ENCODE measurements around the gene ACER3.
A peak's percentile ranks its signal among the peaks of the same experiment; 100 is the strongest.

ACER3 gene

GRCh38 chr11:77065878-77066228, 205.1 kb downstream of the ACER3 start:
- Mint-ChIP-seq H3K27me3 (no peaks in the 10 kb centered on the region), H3K9me3 (ENCODE audit: low read depth) (no peaks in the 10 kb centered on the region), H3K4me3 (peak overlapping the region; percentile 93), H3K4me1 (ENCODE audit: low read depth) (peaks cover 19% of the 10 kb centered on the region), H3K36me3 (peaks cover 2% of the 10 kb centered on the region), H3K27ac (peak overlapping the region; percentile 88)

- H3K4me3 Mint-ChIP-seq, result peak within 1 kb of the TSS; percentile 93
- H3K4me1 Mint-ChIP-seq (ENCODE audit: low read depth), result peaks cover 19% of the 10 kb centered on the region
- peak within 1 kb of the TSS; percentile 88 for H3K27ac Mint-ChIP-seq
- no peaks in the 10 kb centered on the region for H3K9me3 Mint-ChIP-seq (ENCODE audit: low read depth)
- H3K36me3 Mint-ChIP-seq, result peaks cover 2% of the 10 kb centered on the region
- no peaks in the 10 kb centered on the region for H3K27me3 Mint-ChIP-seq
Observed at GRCh38 chr11:77066229-77067042, 205.7 kb downstream of the ACER3 start, which contains the start of gene CAPN5. TSS of gene CAPN5 (plus strand) at chr11:77066971. CDS start at chr11:77084887, 17,916 bp downstream.

GRCh38 chr11:77067861-77068443, 207.2 kb downstream of the ACER3 start:
- H3K4me3 Mint-ChIP-seq, result peak overlapping the region; percentile 82

GRCh38 chr11:77068457-77069335, 208.0 kb downstream of the ACER3 start:
- Mint-ChIP-seq H3K4me3 (peak overlapping the region; percentile 82), H3K27me3 (no peaks in the 10 kb centered on the region), H3K4me1 (ENCODE audit: low read depth) (peaks cover 35% of the 10 kb centered on the region), H3K36me3 (no peaks in the 10 kb centered on the region), H3K9me3 (ENCODE audit: low read depth) (no peaks in the 10 kb centered on the region), H3K27ac (peak overlapping the region; percentile 81)

More at GRCh38 chr11:77067861-77068443, 207.2 kb downstream of the ACER3 start:
- Mint-ChIP-seq H3K27me3 (no peaks in the 10 kb centered on the region), H3K27ac (peak overlapping the region; percentile 81), H3K4me1 (ENCODE audit: low read depth) (peaks cover 31% of the 10 kb centered on the region), H3K9me3 (ENCODE audit: low read depth) (no peaks in the 10 kb centered on the region), H3K36me3 (no peaks in the 10 kb centered on the region)

GRCh38 chr11:77069336-77069968, 208.7 kb downstream of the ACER3 start:
- no peak overlapping the region for H3K27ac Mint-ChIP-seq
- H3K4me1 Mint-ChIP-seq (ENCODE audit: low read depth), result peaks cover 35% of the 10 kb centered on the region
- no peaks in the 10 kb centered on the region for H3K36me3 Mint-ChIP-seq
- H3K27me3 Mint-ChIP-seq, result no peaks in the 10 kb centered on the region
- H3K9me3 Mint-ChIP-seq (ENCODE audit: low read depth), result no peaks in the 10 kb centered on the region
- no peak overlapping the region for H3K4me3 Mint-ChIP-seq

GRCh38 chr11:77069969-77070582, 209.4 kb downstream of the ACER3 start:
- H3K4me1 Mint-ChIP-seq (ENCODE audit: low read depth), result peaks cover 35% of the 10 kb centered on the region

GRCh38 chr11:77071077-77071476, 210.4 kb downstream of the ACER3 start:
- H3K36me3 Mint-ChIP-seq, result no peaks in the 10 kb centered on the region
- H3K9me3 Mint-ChIP-seq (ENCODE audit: low read depth), result no peaks in the 10 kb centered on the region
- H3K27me3 Mint-ChIP-seq, result no peaks in the 10 kb centered on the region
- H3K4me1 Mint-ChIP-seq (ENCODE audit: low read depth), result peaks cover 30% of the 10 kb centered on the region
- H3K27ac Mint-ChIP-seq, result no peak overlapping the region
- H3K4me3 Mint-ChIP-seq, result no peak overlapping the region

More at GRCh38 chr11:77069969-77070582, 209.4 kb downstream of the ACER3 start:
- no peaks in the 10 kb centered on the region for H3K36me3 Mint-ChIP-seq
- H3K4me3 Mint-ChIP-seq, result no peak overlapping the region
- H3K27ac Mint-ChIP-seq, result no peak overlapping the region
- no peaks in the 10 kb centered on the region for H3K9me3 Mint-ChIP-seq (ENCODE audit: low read depth)
- H3K27me3 Mint-ChIP-seq, result no peaks in the 10 kb centered on the region

- Mint-ChIP-seq H3K27ac (peak overlapping the region; percentile 42), H3K36me3 (no peaks in the 10 kb centered on the region), H3K9me3 (ENCODE audit: low read depth) (no peaks in the 10 kb centered on the region), H3K27me3 (no peaks in the 10 kb centered on the region), H3K4me1 (ENCODE audit: low read depth) (peaks cover 29% of the 10 kb centered on the region), H3K4me3 (no peak overlapping the region)
Observed at GRCh38 chr11:77071671-77072605, 211.2 kb downstream of the ACER3 start.

- H3K4me3 Mint-ChIP-seq, result no peak overlapping the region
- H3K4me1 Mint-ChIP-seq (ENCODE audit: low read depth), result peaks cover 24% of the 10 kb centered on the region
- peaks cover under 1% of the 10 kb centered on the region for H3K36me3 Mint-ChIP-seq
- H3K27me3 Mint-ChIP-seq, result no peaks in the 10 kb centered on the region
- H3K27ac Mint-ChIP-seq, result no peak overlapping the region
- peaks cover under 1% of the 10 kb centered on the region for H3K9me3 Mint-ChIP-seq (ENCODE audit: low read depth)
Observed at GRCh38 chr11:77072851-77073327, 212.2 kb downstream of the ACER3 start.

- Mint-ChIP-seq H3K4me3 (no peak overlapping the region), H3K27ac (no peak overlapping the region), H3K36me3 (peaks cover 6% of the 10 kb centered on the region), H3K4me1 (ENCODE audit: low read depth) (peaks cover 20% of the 10 kb centered on the region), H3K27me3 (no peaks in the 10 kb centered on the region), H3K9me3 (ENCODE audit: low read depth) (peaks cover 6% of the 10 kb centered on the region)
Observed at GRCh38 chr11:77073328-77074001, 212.7 kb downstream of the ACER3 start.

GRCh38 chr11:77074205-77074604, 213.5 kb downstream of the ACER3 start:
- Mint-ChIP-seq H3K9me3 (ENCODE audit: low read depth) (peaks cover 9% of the 10 kb centered on the region), H3K4me3 (no peak overlapping the region), H3K4me1 (ENCODE audit: low read depth) (peaks cover 19% of the 10 kb centered on the region), H3K27me3 (no peaks in the 10 kb centered on the region), H3K27ac (no peak overlapping the region), H3K36me3 (peaks cover 6% of the 10 kb centered on the region)

- Mint-ChIP-seq H3K36me3 (peaks cover 6% of the 10 kb centered on the region), H3K9me3 (ENCODE audit: low read depth) (peaks cover 9% of the 10 kb centered on the region), H3K27ac (no peak overlapping the region), H3K4me3 (no peak overlapping the region), H3K4me1 (ENCODE audit: low read depth) (peaks cover 19% of the 10 kb centered on the region), H3K27me3 (no peaks in the 10 kb centered on the region)
Observed at GRCh38 chr11:77074626-77075221, 214.0 kb downstream of the ACER3 start.
